ENCODE measurements around the gene SLC30A9.

SLC30A9 gene

DNA sequence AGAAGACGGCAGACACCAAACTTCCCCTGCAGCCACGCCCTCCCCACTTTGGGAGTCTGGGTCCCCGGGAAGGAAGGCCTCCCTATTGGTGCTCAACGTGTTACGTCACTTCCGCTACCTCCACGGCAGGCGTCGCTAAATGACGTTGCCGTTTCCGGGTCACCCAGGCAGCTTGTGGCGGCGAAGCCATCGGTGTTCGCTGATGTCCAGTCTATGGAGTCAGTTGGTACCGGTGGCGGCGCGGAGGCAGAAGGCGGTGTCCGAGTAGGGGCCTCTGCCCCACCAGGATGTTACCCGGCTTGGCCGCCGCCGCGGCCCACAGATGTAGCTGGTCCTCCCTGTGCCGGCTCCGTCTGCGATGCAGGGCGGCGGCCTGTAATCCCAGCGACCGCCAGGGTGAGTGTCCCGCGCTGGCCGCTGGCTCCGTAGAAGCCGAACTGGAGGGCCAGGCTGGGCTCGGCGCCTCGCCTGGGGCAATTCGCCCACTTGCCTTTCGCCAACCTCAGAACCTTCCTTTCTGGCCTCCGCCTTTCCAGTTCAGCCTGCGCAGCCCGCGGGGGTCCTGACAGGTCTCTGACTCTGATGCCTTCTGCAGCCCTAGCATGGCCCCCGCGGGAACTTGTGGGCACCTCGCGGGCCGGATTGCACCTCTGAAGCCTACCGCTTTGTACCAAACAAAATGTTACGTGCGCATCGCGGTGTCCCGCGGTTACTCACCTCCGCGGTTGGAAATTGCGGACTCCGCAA is at the start of gene SLC30A9:
SLC30A9 (plus strand) TSS at position 166 of the 747 bp plus-strand sequence; CDS start at position 288, 122 bp downstream.
- peak; percentile 98 for DNase-seq

DNA sequence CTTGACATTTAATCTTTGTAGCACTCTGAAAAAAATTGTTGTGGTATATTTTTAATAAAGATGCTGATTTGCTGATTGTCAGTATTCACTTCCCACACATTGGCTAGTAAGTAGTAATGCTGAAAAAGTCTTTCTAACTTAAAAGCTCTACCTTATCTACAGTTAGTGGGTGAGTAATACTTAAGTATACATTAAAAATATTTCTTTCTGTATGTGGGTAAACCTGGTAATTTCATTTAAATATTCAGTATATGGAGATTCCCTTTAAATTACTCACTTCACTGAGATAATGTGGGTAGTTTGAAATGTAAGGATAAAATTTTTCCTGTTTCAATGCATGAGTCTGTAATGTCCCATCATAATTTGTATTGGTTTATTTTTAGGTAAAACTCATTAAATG is 49.5 kb upstream of the SLC30A9 start:
- DNase-seq, result no peak

DNA sequence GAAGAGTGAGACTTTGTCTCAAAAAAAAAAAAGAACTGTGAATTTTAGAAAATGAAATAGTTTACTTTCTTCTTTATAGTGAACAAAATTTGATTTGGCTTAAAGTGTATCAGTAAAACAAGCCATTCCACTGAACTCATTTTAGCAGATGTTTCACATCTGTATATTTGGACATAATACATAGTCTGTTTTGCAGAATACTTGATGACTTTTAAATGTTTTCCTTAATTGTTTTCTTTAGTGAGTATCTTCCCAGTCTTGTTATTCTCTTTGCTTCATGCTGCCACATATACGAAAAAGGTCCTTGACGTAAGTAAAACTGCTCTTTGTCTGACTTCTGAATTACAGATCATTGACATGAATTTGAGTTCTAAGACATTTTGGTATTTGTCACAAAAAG is 46.8 kb upstream of the SLC30A9 start:
- DNase-seq, result no peak

DNA sequence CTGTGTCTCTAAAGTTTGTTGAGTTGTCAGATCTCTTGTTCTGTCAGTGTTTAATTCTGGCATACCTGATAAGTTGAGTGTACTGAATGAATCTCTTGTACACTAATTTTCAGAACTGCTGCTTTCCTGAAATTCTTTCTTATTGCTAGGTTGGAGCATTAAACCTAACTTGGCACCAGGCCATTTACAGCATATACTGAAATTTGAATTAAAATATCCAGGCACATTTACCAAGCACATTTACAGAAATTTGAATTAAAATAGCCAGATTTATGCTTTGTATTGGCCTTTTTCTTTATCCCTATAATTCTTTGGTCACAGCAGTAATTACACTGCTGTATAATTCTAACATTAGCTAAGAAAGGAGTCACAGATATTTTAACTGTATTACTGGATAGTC is 46.2 kb upstream of the SLC30A9 start:
- no peak for DNase-seq

DNA sequence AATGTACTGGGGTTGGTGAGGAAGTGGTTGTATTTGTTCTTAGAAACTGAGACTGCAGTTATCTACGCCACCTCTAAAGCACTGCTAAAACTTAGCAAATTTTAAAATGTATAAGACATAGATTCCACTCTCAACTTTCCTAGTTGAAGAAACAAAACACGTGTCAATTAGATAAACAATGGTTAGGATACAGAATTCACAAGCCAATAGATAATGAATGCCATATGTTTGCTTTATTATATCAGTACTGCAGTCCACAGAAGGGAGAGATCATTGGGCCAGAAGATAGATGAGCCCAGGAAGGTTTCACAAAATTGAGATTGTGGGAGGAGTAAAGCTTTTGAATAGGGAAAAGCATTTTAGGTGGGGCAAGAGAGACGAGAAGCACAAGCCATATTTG is 40.8 kb upstream of the SLC30A9 start:
- DNase-seq, result peak; percentile 20

DNA sequence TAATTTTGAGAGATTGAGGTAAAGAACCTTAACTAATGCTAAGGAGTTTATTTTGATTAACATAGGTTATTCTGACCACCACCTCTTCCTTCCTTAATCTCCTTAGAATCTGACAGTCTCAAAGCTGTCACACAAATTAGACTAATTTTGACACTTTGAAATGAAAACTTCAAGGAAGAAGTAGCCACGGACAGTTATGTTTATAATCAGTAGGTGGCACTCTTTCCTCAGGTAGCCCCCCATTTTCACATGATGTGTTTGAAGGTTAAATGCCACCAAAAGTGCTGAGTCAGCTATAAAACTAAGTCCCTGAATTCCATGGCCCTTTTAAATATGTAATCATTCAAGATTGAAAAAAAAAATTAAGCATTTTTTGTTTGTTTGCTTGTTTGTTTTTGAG is 32.7 kb upstream of the SLC30A9 start:
- DNase-seq, result peak; percentile 21

DNA sequence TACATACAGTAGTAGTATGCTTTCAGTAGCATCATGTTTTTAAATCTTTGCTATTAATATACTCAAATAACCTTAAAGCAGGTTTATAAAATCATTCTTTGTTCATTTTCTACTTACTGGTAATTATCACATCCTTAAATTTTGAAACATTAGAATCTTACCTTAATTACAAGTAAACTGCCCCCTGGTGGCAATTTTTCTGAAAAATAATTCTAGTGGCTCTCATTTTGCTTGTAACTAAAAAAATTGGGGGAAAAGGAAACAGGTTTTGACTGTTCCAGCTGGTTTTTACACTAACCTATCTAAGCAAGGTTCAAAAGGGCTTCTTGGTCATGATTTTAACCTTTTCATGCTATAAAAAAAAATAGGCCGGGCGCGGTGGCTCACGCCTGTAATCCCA is 27.2 kb upstream of the SLC30A9 start:
- peak; percentile 18 for DNase-seq

DNA sequence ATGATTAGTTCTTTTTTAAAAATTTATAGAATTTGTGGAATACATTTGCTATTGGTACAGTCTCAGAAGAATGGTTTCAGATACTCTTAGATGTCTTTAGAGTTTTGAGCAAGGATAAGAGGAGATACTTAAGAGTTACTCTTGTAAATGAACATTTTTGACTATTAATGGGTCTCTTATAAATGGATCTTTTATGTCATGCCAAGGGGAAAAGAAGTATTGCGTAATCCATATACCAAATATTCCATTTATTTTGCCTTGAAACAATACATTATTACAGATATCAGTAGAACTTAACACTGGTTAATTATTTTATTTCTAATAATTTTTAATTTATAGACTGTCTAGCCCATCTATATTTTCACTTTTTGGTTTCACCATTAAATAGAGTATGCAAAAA is 25.9 kb upstream of the SLC30A9 start:
- DNase-seq, result no peak

DNA sequence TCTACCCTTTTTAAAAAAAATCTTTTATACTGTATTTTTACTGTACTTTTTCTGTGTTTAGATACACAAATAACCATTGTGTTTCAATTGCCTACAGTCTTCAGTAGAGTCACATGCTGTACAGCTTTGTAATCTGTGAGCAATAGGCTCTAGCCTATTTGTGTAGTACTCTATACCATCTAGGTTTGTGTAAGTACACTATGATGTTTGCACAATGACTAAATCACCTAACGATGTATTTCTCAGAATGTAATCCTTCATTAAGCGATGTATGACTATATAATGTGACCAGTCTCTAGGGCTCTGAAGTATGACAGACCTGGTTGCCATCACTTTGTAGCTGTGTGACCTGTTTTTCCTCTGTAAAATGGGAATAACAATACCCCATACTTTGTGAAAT is 22.9 kb upstream of the SLC30A9 start:
- DNase-seq, result no peak

DNA sequence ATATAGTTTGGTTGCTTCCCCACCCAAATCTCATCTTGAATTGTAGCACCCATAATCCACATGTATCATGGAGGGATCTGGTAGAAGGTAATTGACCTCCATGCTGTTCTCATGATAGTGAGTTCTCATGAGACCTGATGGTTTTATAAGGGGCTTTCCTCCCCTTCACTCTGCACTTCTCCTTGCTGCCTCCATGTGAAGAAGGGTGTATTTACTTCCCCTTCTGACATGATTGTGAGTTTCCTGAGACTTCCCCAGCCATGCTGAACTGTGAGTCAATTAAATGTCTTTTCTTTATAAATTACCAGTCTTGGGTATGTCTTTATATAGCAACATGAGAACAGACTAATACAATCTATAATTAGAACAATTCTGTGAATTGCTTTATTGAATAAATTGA is 20.7 kb upstream of the SLC30A9 start:
- no peak for DNase-seq

DNA sequence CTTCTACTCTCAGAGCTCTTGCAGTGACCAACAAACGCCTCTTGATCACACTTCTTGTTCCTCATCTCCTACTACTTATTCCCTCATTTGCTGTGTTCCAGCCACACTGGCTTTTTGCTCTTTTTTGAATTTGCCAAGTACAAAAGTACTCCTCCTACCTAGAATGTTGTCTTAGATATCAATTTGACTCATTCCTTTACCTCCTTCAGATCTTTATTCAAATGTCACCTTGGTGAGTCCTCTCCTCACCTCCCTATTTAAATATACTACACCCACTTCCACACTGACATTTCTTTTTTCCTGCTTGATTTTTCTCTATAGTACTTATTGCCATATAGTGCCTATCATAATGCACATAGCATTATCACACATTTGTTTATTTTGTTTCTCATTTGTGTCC is 15.0 kb upstream of the SLC30A9 start:
- DNase-seq, result no peak

DNA sequence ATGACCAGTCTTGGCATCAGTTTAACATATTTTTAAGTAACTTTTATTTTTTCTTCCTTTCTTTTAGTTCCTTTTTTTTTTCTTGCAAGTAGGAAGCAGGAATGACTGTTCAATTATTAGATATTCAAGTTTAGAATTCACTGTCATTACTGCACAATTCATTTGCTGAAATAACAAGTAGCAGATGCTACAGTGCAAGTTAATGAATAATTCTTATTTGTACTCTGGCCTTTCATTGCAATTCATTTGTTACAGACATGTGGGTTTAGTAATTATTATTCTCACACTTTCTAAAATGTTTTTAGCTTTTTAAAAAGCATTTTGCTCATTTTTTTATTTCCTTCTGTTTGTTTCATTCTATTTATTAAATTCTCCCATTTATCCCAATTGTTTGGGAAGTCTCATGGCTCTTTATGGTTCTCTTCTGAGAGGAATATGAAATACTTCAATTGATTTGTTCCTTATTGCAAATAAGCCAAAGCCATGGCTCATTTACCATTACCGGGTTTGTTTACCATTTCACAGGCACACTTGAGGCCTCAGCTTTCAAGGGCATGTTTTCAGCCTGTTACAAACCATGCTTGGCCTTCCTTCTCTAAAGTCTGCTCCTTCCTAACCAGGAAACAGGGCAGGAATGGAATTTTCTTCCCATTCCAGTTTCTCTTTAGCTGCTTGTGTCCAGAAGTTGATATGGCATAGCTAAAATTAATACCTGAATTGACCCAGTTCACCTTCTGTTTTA is 13.4 kb upstream of the SLC30A9 start:
- DNase-seq, result no peak

DNA sequence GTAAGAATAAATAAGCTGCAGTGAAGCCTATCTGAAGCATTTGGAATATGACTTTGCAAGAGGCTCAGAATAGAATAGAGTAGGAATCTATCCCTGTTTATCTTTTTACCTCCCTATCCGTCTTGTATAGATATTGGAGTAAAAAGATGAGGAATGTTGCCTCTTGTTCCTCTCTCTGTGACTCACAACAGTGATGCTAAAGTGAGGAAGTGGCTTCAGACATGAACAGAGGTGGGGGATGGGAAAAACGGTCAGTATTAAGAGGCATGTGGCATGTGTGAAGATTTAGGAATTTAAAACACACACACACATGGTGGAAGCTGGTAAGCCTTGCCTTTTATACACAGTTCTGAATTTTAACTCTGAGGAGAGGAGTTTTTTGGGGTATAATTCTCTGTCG is 12.6 kb upstream of the SLC30A9 start:
- DNase-seq, result no peak

DNA sequence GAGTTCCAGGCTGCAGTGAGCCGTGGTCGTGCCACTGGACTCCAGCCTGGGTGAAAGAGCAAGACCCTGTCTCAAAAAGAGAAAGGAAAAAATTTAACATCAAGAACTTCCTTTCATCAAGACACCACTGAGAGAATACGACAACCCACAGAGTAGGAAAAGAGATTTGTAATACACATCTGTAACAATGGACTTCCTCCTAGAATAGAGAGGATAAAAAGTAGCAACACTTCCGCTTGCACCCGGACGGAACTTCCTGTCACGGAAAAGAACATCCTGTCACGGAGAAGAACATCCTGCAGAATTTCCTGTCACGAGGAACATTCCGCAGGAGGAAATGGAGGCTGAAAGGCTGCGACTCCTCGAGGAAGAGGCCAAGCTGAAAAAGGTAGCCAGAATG is 8.9 kb upstream of the SLC30A9 start, which contains the start of gene DCAF4L1:
DCAF4L1 (plus strand) TSS at position 301 of the 400 bp plus-strand sequence; CDS start at position 338, 37 bp downstream.
- DNase-seq, result no peak

DNA sequence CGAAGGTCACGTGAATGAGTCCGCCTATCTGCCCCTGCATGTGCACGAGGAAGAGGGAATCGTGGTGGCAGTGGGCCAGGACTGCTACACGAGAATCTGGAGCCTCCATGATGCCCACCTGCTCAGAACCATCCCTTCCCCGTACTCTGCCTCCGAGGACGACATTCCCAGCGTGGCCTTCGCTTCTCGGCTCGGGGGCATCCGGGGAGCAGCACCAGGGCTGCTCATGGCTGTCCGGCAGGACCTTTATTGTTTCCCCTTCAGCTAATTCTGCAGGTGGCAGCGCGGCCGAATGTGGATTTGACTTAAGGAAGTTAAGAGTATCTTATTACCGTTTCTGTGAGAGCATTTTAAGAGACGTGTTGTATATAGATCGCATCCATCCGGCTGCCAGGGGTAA is 7.6 kb upstream of the SLC30A9 start:
- no peak for DNase-seq

DNA sequence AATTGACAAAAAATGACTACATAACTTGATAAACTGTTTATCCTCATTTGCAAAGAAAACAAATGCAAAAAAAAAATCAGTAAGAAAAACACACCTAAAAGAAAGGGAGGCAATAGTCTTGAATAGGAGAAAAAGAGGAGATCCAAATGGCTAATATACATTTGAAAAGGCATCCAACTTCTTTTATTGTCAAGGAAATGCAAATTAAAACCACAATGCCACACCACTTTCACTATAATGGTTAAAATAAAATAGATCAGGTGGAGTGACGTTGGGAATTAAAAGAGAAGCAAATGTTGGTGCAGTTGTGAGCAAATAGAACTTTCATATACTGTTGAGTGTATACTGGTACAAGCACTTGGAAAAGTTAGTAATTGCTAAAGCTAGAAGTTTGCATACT is 5.2 kb upstream of the SLC30A9 start:
- no peak for DNase-seq

DNA sequence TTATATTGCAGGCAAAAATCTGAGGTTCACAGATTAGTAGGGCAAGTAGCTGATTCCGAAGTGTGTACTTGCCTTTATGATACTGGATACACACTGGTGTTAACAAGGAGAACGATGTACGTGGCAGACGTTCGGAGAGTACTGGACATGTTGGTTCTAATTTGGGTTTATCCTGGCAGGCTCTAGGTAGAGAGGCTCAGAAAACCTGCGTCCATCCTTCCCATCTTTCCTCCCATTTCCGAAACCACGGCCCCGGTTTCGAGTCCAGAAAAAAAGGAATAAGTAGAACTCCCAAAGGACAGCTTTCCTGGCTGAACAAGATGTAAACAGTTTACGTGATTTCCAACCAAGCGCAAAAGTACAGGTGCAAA is 351 bp upstream of the SLC30A9 start:
- no peak for DNase-seq

DNA sequence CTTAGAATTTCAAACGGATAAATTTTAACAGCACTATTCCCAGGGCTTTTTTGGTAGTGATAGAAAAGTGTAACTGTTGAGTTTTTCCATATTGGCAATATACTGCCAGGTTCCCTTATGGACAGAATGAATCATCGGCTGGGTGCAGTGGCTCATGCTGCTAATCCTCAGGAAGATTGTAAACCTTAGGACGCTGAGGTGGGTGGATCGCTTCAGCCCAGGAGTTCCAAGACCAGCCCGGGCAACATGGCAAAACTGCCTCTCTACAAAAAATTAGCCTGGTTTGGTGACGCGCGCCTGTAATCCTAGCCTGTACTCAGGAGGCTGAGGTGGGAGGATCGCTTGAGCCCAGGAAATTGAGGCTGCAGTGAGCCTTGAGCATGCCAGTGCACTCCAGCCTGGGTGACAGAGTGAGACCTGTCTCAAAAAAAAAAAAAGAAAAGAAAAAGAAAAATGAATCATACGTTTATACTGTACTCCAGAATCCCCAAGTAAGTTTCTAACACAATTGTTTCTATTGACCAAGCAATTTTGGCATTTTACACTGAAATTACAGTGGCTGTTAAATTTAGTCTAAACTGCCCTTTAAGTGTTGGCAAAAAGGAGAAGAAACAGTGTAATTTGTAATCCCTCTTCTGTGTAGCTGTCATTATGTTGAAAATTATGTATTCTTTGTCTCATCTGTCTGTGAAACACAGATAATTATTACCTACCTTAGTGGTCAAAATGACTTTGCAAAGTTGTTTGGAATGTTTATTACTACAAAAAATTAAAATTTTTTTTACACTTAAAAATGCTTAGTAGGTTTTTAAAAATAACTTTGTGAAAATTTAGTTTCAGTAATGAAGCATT is 1.8 kb downstream of the SLC30A9 start:
- DNase-seq, result no peak

DNA sequence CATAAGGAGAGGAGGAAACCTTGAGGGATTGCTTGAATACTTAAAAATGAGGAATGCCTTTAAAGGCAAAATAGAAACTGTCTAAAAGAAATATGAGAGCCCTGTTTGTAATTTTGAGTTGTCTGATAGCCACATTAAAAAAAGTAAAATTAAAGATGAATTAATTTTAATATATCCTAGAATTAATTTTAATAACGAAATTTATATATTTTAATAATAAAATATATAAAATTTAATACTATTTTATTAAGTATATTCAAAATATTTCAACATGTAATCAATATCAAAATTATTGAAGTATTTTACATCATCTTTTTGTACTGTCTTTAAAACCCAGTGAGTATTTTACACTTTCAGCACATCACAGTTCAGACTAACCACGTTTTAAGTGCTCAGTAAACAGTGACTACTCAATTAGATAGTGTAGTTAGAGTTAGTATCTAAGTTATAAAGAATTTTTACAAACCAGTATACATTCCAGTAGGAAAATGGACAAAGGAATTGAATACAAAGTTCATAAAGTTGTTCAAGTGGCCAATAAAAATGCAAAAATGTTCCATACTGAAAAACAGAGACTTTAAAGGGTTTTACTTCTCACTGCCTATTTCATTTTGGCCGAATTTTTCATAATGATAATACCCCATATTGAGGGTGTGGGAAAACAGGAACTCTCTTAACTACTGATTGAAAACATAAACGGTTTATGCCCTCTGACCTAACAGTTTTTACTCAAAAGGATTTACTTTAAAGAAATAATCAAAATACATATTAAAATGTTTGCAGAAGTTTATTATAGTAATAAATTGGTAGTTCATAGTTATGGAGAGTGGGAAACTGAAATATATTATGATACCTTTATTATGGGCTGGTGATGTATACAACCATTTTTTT is 2.9 kb downstream of the SLC30A9 start:
- no peak for DNase-seq

DNA sequence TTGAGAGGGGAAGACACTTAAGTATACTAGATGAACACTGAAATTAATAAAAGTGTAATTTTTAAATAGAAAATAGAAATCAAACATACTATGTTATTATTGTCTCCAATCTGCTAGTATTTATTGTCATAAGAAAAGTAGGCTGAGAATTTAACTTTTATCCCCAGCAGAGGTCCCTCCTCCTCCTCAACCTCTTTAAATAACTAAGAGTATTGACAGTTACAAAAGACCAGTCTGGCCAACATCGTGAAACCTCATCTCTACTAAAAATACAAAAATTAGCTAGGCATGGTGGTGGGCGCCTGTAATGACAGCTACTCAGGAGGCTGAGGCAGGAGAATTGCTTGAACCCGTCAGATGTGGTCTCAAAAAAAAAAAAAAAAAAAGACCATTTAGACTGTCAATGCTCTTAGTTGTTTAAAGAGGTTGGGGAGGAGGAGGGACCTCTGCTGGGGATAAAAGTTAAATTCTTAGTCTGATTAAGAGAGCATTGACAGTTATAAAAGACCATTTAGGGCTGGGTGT is 4.2 kb downstream of the SLC30A9 start:
- DNase-seq, result no peak

DNA sequence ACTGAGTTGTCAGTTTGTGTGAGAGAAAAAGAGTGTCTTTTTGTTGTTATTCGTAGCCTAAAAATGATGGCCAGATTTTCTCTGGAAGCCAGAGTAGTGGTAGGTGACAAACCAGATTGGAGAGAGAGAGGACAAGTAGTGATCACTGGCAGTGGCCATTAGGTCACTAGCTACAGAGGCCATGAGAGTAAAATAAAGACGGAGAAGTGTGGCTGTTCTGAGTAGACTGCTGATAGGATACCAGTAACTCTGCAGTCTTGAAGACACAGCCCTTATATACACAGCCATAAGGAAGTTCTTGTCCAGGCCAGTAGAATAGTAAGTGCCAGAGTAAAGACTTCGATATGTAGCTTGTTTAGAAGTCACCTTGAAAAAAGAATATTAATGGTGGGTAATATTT is 7.7 kb downstream of the SLC30A9 start:
- no peak for DNase-seq

DNA sequence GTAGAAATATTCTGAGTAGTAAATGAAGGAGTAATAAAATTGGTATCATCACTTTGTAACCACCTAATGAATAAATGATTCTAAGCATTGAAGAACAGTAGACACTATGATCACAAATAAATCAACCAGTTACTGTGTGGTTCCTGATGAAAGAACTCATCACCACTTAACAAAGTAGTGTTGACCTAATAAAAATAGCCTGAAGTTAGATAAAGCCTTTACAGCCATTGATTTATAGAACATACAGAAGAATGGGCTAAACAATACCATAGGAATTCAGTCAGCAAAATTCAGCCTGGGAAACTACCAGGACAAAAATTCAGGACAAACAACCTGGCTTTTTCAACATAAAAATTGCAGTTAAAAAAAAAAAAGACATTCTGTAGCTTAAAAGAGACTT is 9.0 kb downstream of the SLC30A9 start:
- DNase-seq, result no peak

Data from eye (tissue), 1 donor.